DMS153 treated with DMSO at 0.1 percent for 48 hours (cell line): Measurements from ENCODE around the gene RBBP6.
"Not testable (repeated sequence)": the region's sequence is repeated elsewhere in the genome, so short reads cannot be mapped to it uniquely, and the experiment has no call there.

Experiments
- DNase-seq: peaks from one replicate; lab custom pipeline; 2025; ENCODE audit not compliant: unreplicated experiment; lab: John Stamatoyannopoulos, UW

Gene RBBP6, protein sequence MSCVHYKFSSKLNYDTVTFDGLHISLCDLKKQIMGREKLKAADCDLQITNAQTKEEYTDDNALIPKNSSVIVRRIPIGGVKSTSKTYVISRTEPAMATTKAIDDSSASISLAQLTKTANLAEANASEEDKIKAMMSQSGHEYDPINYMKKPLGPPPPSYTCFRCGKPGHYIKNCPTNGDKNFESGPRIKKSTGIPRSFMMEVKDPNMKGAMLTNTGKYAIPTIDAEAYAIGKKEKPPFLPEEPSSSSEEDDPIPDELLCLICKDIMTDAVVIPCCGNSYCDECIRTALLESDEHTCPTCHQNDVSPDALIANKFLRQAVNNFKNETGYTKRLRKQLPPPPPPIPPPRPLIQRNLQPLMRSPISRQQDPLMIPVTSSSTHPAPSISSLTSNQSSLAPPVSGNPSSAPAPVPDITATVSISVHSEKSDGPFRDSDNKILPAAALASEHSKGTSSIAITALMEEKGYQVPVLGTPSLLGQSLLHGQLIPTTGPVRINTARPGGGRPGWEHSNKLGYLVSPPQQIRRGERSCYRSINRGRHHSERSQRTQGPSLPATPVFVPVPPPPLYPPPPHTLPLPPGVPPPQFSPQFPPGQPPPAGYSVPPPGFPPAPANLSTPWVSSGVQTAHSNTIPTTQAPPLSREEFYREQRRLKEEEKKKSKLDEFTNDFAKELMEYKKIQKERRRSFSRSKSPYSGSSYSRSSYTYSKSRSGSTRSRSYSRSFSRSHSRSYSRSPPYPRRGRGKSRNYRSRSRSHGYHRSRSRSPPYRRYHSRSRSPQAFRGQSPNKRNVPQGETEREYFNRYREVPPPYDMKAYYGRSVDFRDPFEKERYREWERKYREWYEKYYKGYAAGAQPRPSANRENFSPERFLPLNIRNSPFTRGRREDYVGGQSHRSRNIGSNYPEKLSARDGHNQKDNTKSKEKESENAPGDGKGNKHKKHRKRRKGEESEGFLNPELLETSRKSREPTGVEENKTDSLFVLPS (N-terminal part only)

DNA sequence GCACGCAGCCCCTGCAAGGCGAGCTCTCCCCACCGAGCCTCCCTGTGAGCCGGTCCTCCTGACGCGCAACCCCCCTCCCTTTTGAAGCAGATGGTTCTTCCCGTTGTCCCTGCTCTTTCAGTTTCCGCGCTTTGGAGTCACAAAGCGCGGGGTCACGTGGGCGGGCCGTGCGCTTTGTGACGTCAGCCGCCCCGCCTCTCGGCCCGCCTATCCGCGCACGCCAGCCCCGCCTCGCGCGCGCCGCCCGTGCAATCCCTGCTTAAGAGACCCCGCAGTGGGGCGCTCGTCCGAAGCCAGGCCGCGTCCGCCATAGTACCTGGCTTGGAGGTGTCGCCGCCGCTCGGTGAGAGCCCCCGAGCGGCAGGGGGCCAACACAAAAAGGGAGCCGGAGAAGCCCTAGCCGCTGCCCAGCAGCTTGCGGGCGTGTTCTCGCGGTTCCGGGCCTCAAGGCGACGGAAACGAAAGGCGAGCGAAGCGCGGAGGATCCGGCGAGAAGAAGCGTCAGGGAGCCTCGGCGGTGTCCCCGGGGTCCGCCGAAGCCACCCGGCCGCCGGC lies at the start of gene RBBP6:
RBBP6 (plus strand) TSS at position 272 of the 555 bp plus-strand sequence. CDS start 1,061 bp downstream, outside the sequence.
- DNase-seq = peak; percentile 91

DNA sequence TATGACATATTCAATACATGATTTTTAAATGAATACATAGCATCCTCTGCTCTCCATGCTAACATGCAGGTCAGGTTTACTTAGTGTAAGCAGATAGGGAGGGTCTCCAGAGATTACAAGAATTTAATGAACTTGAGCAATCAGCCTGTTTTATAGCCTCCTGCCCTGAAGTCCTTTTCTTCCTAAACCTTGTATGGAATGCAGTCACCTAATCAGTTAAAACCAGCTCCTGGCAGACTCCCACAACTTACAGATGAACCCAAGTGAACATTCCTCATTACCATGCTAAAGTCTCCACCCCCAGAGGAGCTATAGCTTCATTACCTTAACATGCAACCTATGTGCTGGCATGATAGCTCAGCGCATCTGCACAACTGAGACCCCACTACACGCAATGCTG lies 48.5 kb upstream of the RBBP6 start:
- no peak for DNase-seq

DNA sequence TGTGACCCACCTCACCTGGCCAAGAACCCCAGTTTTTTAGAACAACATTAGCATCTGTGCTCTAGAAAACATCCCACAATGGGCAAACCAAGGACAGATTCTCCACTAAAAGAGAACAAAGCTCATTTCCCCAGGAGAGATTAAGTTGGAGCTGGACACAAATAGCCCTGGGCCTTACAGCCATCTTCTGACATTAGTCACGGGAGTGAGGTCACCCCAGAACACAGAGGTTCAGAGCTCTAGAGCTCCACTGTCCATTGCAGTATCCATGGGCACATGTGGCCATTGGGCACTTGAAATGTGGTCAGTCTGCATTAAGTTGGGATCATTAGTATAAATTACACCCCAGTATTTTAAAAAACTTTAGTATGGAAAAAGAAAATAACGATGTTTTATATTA lies 47.6 kb upstream of the RBBP6 start:
- DNase-seq = no peak

DNA sequence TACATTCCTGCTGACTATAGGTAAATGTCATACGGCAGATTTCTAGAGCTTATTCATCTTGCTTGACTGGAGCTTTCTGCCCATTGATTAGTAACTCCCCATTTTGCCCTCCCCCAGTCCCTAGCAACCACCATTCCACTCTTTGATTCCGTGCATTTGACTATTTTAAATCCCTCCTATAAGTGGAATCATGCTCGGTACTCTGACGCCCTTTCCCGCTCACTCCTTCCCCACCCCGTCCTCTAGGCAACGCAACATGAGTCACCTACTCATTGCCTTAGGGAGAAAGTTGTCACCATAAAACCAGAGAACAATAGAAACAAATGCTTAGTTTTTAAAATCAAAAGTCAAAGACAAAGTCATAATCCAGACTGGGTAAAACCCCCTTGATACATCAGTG lies 45.5 kb upstream of the RBBP6 start:
- no peak for DNase-seq

DNA sequence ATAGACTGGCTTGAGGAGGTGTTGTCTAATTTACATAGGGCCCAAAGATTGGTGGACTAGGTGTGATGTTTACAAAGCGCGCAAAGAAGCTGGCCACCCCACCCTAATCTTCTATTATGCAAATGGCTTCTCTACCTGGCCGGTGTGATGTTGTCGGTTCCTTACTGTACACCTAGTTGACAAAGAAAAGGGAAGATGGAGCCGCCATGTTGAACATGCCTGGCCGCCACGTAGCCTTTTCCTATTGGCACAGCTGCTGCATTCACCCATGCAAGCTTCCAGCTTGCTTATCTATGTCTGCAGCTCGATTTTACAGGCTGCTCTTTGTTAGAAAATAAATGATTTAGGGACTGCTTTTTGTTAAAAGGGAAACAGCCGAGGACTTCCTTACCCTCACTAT lies 44.2 kb upstream of the RBBP6 start:
- DNase-seq = not testable (repeated sequence)

DNA sequence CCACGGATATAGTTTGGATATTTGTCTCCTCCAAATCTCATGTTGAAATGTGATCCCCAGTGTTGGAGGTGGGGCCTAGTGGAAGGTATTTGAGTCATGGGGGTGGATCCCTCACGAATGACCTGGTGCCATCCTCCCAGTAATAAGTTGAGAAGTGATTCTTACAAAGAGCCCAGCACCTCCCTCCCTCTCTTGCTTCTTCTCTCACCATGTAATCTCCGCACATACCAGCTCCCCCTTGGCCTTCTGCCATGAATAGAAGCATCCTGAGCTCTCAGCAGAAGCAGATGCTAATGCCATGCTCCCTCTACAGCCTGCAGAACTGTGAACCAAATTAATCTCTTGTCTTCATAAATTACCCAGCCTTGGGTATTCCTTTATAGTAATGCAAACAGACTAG lies 41.9 kb upstream of the RBBP6 start:
- DNase-seq = no peak

DNA sequence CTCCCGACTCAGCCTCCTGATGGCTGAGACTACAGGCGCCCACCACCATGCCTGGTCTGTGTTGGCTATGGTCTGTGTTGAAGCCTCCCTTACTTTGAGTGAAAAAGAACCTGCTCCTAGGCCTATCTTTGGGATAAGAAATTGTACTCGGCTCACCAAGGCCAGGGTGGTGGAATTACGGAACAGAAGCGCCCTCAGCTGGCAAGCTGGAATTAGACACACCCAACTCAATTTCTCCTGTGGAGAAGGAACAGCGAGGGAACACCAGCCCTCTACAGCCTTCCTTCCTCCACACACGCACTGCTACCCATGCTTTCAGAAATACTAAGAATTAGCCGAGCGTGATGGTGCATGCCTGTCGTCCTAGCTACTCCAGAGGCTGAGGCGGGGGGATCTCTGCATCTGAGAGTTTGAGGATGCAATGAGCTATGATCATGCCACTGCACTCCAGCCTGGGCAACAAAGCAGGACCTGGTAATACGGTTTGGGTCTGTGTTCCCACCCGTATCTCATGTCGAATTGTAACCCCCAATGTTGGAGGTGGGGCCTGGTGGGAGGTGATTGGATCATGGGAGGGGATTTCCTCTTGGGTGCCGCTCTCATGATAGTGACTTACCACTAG lies 40.1 kb upstream of the RBBP6 start:
- DNase-seq = peak; percentile 7

DNA sequence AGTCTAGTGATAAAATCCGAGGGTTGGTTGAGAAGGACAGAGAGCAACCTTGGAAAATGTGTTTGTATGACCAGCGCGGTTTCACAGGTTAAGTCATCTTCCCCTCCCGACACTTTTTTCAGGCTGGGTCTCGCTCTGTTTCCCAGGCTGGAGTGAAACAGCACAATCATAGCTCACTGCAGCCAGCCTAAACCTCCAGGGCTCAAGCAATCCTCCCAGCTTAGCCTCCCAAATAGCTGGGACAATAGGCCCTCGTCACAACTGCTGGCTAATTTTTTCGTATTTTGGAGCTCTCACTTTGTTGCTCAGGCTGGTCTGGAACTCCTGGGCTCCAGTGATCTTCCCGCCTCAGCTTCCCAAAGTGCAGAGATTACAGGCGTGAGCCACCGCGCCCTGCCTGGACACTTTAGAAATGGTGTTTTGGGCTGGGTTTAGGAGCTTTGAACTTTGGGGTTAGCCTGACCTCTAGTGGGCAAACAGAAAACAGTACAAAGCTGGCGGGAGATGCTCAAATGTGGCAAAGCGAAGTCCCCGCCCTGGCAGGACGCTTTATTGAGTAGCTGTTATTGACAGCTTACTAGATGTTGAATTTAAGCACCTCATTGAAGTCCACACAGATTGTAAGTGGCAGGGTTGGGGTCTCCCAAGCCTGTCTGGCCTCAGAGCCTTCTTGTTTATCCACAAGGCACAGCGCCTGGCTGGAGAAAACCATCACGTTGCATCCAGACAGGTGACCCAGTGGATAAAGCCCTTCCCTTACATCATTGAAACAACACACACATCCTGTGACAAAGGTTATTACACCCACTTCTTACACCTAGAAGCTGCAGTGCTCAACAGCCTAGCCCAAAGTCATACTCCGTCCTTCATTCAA lies 34.7 kb upstream of the RBBP6 start:
- DNase-seq = peak; percentile 76

DNA sequence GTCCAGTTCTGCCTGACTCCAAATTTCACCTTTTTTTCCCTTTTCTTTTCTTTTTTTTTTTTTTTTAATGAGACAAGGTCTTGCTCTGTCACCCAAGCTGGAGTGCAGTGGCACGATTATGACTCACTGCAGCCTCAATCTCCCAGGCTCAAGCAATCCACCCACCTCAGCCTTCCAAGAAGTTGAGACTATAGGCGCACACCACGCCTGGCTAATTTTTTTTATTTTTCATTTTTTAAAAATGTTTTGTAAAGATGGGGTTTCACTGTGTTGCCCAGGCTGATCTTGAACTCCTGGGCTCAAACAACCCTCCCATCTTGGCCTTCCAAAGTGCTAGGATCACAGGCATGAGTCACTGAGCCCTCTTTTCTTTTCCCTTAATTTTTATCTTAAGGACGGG lies 33.4 kb upstream of the RBBP6 start:
- no peak for DNase-seq

DNA sequence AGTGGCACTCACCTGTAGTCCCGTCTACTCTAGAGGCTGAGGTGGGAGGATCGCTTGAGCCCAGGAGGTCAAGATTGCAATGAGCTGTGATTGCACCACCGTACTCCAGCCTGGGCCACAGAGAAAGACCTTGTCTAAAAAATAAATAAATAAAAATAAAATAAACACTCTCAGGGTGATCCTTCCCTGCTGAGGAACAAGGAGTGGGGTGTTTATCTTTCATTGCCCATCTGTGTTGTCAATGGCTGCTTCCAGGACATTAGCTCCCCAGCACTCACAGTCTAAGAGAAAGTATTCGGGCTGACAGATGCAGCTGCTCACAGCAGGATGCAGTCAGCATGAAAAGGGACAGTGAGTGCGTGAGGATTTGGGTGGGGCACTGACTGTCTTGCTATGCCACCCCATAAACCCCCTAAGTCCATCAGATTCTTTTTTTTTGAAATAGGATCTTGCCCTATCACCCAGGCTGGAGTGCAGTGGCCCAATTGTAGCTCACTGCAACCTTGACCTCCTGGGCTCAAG lies 31.3 kb upstream of the RBBP6 start:
- DNase-seq = no peak

DNA sequence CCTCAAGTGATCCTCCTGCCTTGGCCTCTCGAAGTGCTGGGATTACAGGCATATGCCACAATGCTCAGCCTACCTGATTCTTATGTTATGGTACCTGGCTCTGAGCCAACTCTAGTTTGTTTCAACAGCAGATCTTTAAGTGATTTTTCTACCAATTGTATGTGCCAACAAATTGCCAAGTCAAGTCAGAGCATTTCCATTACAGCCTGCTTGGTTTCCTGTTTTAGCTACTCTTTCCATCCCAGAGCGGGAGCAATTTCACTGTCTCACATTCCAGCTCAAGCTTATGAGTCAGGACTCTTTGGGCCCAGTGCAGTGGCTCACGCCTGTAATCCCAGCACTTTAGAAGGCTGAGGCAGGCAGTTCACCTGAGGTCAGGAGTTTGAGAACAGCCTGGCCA lies 30.8 kb upstream of the RBBP6 start:
- no peak for DNase-seq

DNA sequence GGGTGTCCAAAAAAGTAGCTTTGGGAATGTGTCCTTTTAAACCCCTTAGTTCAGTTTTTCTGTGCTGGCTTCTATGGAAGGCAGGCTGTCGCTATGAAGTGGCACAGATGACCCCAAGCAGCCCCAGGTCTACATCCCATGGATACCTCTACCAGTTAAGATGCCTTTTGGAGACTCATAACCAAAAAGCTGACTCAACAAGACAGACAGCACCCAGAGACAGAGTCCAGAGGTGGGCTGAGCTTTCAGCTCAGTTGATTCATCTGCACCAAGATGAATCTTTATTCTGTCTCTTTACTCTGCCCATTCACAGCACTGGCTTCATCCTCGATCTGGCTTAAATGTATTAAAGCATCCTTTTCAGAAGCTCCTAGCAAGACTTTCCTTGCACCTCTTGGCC lies 29.8 kb upstream of the RBBP6 start:
- DNase-seq = no peak

DNA sequence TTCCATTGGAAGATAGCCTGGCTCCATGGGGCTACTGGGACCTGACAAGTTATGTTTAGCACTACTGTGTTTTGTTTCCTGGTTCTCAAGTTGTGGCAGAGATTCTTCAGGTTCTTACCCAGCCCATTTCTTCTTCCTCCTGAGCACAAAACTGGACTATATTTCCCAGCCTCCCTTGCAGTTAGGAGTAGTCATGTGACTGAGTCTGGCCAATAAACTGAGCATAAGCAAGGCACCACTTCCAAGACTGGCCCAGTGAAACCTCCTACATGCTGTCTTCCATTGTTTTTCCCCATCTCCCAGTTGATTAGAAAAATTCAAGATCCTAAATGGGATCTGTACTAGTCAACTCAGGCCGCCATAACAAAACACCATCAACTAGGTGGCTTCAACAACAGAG lies 28.2 kb upstream of the RBBP6 start:
- DNase-seq = no peak

DNA sequence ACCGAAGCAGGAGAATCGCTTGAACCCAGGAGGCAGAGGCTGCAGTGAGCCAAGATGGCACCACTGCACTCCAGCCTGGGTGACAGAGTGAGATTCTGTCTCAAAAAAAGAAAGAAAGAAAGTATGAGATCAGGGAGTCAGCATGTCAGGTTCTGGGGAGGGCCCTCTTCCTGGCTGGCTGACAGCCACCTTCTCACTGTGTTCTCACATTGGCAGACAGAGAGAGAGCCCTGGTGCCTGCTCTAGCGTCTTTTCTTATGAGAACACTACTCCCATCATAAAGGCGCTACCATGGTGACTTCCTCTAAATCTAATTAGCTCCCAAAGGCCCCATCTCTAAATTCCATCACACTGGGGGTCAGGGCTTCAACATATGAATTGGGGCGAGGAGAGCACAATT lies 27.6 kb upstream of the RBBP6 start:
- DNase-seq = no peak

DNA sequence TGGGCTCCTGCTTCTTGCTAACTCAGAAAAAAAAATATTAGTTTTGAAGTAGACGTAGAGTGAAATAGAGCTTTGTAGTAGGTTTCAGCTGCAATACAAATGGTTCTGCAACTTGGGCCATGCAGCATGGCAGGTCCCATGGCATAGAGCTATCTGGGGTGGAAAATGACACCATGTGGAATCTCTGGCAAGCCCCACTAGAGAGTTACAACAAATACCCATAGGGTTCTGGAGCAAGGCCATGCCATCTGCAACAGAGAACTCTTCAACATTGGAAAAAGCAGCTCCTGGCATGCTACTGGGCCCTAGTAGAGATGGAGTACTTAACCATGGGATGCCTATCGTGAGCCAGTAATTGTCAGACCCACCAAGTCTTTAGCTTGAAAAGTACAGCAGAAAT lies 25.3 kb upstream of the RBBP6 start:
- DNase-seq = no peak

DNA sequence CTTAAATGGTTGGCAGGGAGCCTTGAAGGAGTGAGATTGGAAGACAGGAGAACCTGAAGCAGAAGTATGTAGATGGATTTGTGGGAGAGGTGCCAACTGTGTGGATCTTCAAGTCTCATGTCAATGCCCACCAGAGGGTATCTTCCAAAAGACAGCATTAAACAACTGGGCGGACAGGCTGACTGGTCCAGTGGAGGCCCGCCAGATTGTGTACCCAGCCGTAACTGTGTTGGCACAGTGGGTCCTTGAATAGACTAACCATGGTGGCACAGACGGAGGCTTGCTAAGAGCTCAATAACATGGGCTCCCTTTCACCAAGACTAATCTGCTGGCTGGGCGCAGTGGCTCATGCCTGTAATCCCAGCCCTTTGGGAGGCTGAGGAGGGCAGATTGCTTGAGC lies 24.2 kb upstream of the RBBP6 start:
- no peak for DNase-seq

DNA sequence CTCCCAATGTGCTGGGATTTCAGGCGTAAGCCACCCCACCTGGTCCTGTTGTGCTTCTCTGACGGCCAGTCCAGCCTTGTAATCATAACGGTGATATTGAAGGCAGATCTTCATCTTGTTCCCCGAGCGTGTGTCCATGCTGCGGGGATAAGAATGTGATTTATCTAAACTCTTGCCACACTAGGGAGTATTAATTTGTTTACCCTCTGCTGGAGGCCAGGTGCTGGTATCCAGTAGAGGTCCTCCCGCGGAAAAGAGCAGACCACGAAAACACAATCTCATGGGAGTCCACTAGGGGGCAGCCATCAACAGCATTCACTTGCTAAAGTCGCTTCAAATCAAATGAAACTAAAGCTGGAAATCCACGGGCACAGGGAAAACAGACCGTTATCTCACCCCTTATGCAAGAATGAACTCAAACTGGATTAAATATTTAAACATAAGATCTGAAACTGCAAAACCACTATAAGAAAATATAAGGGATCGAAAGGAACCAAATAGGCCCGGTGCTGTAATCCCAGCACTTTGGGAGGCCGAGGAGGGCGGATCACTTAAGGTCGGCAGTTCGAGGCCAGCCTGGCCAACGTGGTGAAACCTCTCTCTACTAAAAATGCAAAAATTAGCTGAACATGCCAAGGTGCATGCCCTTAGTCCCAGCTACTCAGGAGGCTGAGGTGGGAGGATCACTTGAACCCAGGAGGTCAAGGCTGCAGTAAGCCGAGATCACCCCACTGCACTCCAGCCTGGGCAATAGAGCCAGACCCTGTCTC lies 22.3 kb upstream of the RBBP6 start:
- DNase-seq = peak; percentile 66

DNA sequence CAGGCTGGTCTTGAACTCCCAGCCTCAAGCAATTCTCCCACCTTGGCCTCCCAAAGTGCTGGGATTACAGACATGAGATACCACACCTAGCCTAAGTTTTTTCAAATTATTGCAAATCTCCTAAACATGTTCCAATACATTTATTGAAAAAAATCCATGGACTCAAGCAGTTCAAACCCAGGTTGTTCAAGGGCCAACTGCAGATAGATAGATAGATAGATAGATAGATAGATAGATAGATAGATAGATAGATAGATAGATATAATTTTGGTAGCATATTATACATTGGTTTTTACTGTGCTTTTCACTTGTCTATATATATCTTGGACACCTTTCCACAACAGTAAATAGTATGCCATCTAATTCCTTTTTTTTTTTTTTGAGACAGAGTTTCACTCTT lies 20.9 kb upstream of the RBBP6 start:
- no peak for DNase-seq

DNA sequence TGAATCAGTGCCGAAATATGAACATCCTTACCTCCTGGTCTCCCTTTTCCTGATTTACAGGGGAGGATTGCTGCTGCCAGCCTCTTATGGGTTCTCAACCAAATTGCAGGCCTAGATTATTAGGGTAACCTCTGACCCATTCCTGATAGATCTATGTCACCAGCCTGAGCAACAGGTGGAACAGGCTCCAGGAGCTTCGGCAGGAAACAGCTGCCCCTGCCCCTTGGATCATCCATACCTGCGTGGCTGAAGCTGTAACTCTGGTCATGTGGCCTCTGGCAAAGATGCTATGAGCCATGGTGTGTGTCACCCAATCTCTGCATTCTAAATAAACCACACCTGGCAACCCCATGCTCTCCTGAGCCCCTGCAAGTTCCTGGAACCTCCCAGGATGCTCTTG lies 18.4 kb upstream of the RBBP6 start:
- DNase-seq = no peak
